ENCODE measurements around the gene CAPN1.
"Not testable (repeated sequence)": the region's sequence is repeated elsewhere in the genome, so short reads cannot be mapped to it uniquely, and the experiment has no call there.

GRCh38 chr11:65150131-65150508, 31.6 kb upstream of the CAPN1 start:
- TF ChIP-seq SUZ12 (IDR thresholded peaks at IDR 0.05; ENCODE audit: extremely low read depth, insufficient read depth, insufficient read length); YY1 (IDR thresholded peaks at IDR 0.05; ENCODE audit: insufficient read depth, insufficient read length); ZNF274 (IDR thresholded peaks at IDR 0.05; ENCODE audit: low read depth, low read length): not testable (repeated sequence)
